GM19455 (cell line): ENCODE data around the gene AFG3L2.

ENCODE experiments used
- ATAC-seq: cut with Tn5 transposase; IDR thresholded peaks from one replicate; pipeline ENCODE4 v1.9.1; 2021; ENCODE audit not compliant: unreplicated experiment

AFG3L2 gene

GRCh38 chr18:12283256-12283655 lies 93.8 kb downstream of the AFG3L2 start:
- ATAC-seq: no peak

GRCh38 chr18:12282442-12283039 lies 94.5 kb downstream of the AFG3L2 start:
- ATAC-seq: no peak

GRCh38 chr18:12281861-12282260 lies 95.2 kb downstream of the AFG3L2 start:
- no peak for ATAC-seq

GRCh38 chr18:12279781-12280531 lies 97.1 kb downstream of the AFG3L2 start:
- ATAC-seq: no peak
